ENCODE data around the gene TRIM72.

GRCh38 chr16:31177136-31177535 is 36.8 kb upstream of the TRIM72 start:
- no peak for TF ChIP-seq UBTF (IDR thresholded peaks at IDR 0.05; ENCODE audit: borderline replicate concordance in 1 of 2, low read depth in 2 of 2, low read length in 2 of 2)
- no peak for TF ChIP-seq TRIM28 (IDR thresholded peaks at IDR 0.05)
- TF ChIP-seq RCOR1 (IDR thresholded peaks at IDR 0.05; ENCODE audit: borderline replicate concordance in 1 of 2, low read depth in 2 of 2, low read length in 2 of 2): no peak
- no peak for TF ChIP-seq BMI1 (IDR thresholded peaks at IDR 0.05; ENCODE audit: low read length)
- TF ChIP-seq CBX3 (IDR thresholded peaks at IDR 0.05; ENCODE audit: borderline replicate concordance in 1 of 2, low read length in 2 of 2): no peak
- TF ChIP-seq TRIM24 (IDR thresholded peaks at IDR 0.05): no peak

Data from K562 (cell line).